ENCODE data around the gene CPNE7.

The CPNE7 gene

GRCh38 chr16:89560378-89561141 lies 15.0 kb upstream of the CPNE7 start, which contains the start of gene RPL13:
TSS of gene RPL13 (plus strand) at chr16:89560682. CDS start at chr16:89560960, 278 bp downstream.
- H3K4me1 ChIP-seq (ENCODE audit: low read length): peaks cover 37% of the 10 kb centered on the region
- H3K79me2 ChIP-seq (ENCODE audit: low read length): peaks cover 36% of the 10 kb centered on the region
- H3K27me3 ChIP-seq (ENCODE audit: low read depth, low read length): no peaks in the 10 kb centered on the region
- H3K4me2 ChIP-seq (ENCODE audit: low read length): peak within 1 kb of the TSS; percentile 99
- H3K4me3 ChIP-seq (ENCODE audit: low read length): peak within 1 kb of the TSS; percentile 89
- H3K9me3 ChIP-seq (ENCODE audit: insufficient read depth, low read length): no peaks in the 10 kb centered on the region
- TF ChIP-seq CTCF (IDR thresholded peaks at IDR 0.05; ENCODE audit: low read depth, low read length) (no peak), EZH2phosphoT487 (IDR thresholded peaks at IDR 0.05; ENCODE audit: low read depth) (no peak)
- H2AFZ ChIP-seq (ENCODE audit: low read depth, low read length): peak within 1 kb of the TSS; percentile 63; the same call in 1 of the 2 replicates
- peaks cover 44% of the 10 kb centered on the region for H4K20me1 ChIP-seq (ENCODE audit: insufficient read depth, low read length)
- H3K9ac ChIP-seq (ENCODE audit: low read length): peak within 1 kb of the TSS; percentile 98
- peaks cover 42% of the 10 kb centered on the region for H3K36me3 ChIP-seq (replicated peaks; ENCODE audit: low read depth, low read length)
- peak within 1 kb of the TSS; percentile 72 for H3K27ac ChIP-seq (ENCODE audit: low read length)

- Histone ChIP-seq H3K4me2 (ENCODE audit: low read length) (peak overlapping the region; percentile 99), H3K79me2 (ENCODE audit: low read length) (peaks cover 36% of the 10 kb centered on the region), H3K9ac (ENCODE audit: low read length) (peak overlapping the region; percentile 98), H3K4me1 (ENCODE audit: low read length) (peaks cover 42% of the 10 kb centered on the region), H4K20me1 (ENCODE audit: insufficient read depth, low read length) (peaks cover 51% of the 10 kb centered on the region), H2AFZ (ENCODE audit: low read depth, low read length) (no peak overlapping the region), H3K27me3 (ENCODE audit: low read depth, low read length) (no peaks in the 10 kb centered on the region), H3K27ac (ENCODE audit: low read length) (peak overlapping the region; percentile 57), H3K4me3 (ENCODE audit: low read length) (peak overlapping the region; percentile 89), H3K9me3 (ENCODE audit: insufficient read depth, low read length) (no peaks in the 10 kb centered on the region), H3K36me3 (replicated peaks; ENCODE audit: low read depth, low read length) (peaks cover 41% of the 10 kb centered on the region)
- TF ChIP-seq EZH2phosphoT487 (IDR thresholded peaks at IDR 0.05; ENCODE audit: low read depth): no peak
- TF ChIP-seq CTCF (IDR thresholded peaks at IDR 0.05; ENCODE audit: low read depth, low read length): no peak
Measured at GRCh38 chr16:89561142-89561883, 14.2 kb upstream of the CPNE7 start.

GRCh38 chr16:89561884-89562599 lies 13.5 kb upstream of the CPNE7 start:
- Histone ChIP-seq H3K27me3 (ENCODE audit: low read depth, low read length) (no peaks in the 10 kb centered on the region), H2AFZ (ENCODE audit: low read depth, low read length) (no peak overlapping the region), H3K9me3 (ENCODE audit: insufficient read depth, low read length) (no peaks in the 10 kb centered on the region), H3K36me3 (replicated peaks; ENCODE audit: low read depth, low read length) (peaks cover 40% of the 10 kb centered on the region), H4K20me1 (ENCODE audit: insufficient read depth, low read length) (peaks cover 54% of the 10 kb centered on the region), H3K79me2 (ENCODE audit: low read length) (peaks cover 36% of the 10 kb centered on the region), H3K4me3 (ENCODE audit: low read length) (peak overlapping the region; percentile 89), H3K4me1 (ENCODE audit: low read length) (peaks cover 42% of the 10 kb centered on the region), H3K4me2 (ENCODE audit: low read length) (peak overlapping the region; percentile 99), H3K27ac (ENCODE audit: low read length) (peak overlapping the region; percentile 57), H3K9ac (ENCODE audit: low read length) (peak overlapping the region; percentile 98)
- TF ChIP-seq CTCF (IDR thresholded peaks at IDR 0.05; ENCODE audit: low read depth, low read length) (no peak), EZH2phosphoT487 (IDR thresholded peaks at IDR 0.05; ENCODE audit: low read depth) (no peak)
